ENCODE measurements around the gene KCNK17.

Gene KCNK17

GRCh38 chr6:39335780-39336545 lies 21.7 kb upstream of the KCNK17 start:
- DNase-seq = no peak

- DNase-seq = no peak
Measured at GRCh38 chr6:39333644-39334438, 19.6 kb upstream of the KCNK17 start.

DNA sequence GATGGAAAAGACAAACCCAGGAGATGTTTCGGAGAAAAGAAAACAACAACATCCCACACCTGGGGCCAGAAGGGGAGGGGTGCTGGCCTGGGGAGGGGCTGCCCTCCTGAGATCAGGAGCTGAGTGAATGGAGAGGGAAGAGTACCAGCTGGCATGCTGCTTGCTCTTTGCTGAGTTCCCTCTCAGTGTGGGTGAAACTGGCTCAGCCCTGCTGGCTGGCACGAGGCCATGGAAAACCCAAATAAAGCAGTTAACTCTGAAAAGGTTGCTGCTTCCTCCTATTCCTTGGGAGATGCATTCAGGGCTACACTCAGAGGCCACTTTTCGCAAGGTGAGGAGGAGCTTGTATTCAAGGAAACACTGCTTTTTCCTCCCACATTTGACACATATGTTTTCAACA lies 16.3 kb upstream of the KCNK17 start:
- no peak for DNase-seq

DNA sequence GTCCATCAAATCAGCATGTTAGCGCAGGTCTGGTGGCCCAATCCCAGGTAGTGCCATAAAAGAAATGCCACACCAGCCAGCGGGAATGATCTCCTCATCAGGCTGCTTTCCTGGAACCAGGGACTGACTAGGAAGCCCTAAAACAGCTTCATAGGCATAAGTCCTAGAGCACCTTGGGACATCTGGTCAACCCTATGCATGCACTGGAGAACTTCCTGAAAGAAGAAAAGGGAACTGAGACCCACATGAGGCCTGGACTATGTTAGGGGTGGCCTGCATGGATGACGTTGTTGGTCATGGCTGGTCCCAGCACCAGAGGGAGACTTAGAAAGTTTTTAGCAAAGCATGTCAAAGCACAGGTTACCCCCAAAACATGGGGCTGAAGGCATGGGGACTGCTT lies 15.8 kb upstream of the KCNK17 start:
- DNase-seq = no peak

DNA sequence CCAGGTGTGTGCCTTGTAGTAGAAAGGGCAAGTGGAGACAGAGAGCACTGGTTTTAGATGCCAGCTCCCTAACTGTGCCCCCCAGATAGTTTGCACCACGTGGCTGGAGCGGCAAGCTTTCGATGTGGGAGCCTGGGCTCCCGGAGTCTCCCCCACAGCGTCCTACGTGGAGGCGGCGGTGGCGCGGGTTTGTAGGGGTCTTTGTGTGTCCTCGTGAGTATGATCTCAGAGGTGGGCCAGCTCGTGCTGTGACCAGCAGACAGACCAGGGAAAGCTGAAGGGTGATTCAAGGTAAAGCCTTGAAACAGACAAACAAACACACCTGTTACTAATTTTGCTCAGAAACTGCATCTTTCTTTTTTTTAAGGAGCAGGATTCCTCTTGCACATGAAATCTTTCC lies 13.8 kb upstream of the KCNK17 start:
- no peak for DNase-seq

DNA sequence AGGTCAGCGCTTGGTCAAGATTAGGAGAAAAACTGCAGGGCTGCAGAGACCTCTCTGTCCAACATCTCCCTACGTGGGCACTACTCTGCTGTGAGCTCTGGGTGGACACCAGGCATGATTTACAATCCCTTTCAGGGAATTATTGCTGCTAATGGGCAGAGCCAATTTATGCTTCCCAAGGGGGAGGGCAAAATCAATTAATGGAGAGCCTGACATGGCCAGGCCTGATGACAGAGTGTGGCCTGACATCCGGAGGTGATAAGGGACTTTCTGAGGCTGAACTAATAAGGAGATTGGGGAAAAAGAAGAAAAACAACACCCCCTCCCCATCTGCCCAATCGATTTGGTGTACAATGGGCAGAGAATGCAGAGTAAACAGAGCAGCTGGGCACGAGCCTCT lies 13.3 kb upstream of the KCNK17 start:
- no peak for DNase-seq

- DNase-seq = no peak
Measured at GRCh38 chr6:39322306-39322850, 8.2 kb upstream of the KCNK17 start, which contains the start of gene KCNK16. TSS of gene KCNK16 (minus strand) at chr6:39322702. CDS start at chr6:39322540, 162 bp downstream.

- no peak for DNase-seq
Measured at GRCh38 chr6:39321761-39322160, 7.5 kb upstream of the KCNK17 start.

DNA sequence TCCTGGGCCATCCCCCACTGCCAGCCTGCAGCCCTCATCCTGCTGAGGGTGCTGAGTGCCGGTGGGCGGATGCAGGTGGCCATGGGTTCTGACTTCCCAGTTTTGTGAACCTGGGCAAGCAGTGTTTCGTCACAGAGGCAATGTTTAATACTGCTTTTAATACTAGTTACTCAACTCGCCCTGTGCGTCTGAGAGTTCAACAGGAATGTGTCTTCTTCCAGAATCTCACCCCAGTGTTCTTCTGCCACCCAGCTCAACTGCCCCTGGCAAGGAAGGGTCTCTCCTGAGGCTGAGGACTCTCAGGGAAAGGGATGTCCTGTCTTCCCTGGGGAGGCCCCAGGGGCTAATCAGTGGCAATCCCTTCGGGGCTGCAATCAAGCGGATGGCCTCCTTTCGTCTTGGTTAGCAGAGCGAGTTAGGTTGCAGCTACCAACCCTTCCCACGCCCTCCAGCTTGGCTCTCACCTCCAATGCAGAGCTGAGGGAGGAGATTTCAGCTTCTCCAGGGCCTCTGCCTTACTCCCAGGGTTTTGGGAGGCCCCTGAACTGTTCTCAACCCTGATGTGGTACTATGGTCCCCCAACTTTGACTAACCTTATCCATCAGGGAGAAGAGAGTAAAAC lies 6.3 kb upstream of the KCNK17 start:
- no peak for DNase-seq

DNA sequence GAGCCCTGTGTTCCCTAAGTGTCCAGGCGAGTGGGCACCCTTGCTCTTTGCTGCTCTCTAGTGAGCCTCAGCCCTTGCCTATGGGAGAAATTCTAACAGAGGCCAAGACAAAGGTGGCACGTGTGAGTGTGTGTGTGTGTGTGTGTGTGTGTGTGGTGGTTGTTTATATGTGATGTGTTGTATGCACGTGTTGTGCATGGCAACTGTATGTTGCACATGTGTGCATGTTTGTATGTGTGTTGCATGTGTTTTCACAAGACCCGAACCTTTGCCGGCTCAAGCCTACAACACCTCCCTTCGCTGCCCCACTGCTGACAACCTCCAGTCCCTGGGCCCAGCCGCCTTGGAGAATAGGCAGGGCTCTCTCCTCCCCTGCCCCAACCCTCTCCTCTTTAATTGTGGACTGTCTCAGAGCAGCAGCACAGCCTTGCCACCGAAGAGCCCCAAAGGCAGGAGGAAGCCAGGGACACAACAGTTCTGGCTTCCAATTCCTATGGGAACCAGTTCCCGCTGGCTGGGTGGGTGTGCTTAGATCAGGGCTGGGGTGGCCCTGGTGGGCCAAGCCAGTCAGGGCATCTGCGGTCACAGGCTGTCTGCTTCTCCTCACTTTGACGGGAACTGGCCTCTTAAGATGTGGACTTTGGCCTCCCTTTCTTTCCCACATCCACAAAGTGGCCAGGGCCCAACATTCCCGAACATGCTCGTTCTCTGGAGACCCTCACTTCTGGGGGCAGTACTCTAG lies 5.6 kb upstream of the KCNK17 start:
- DNase-seq = no peak

DNA sequence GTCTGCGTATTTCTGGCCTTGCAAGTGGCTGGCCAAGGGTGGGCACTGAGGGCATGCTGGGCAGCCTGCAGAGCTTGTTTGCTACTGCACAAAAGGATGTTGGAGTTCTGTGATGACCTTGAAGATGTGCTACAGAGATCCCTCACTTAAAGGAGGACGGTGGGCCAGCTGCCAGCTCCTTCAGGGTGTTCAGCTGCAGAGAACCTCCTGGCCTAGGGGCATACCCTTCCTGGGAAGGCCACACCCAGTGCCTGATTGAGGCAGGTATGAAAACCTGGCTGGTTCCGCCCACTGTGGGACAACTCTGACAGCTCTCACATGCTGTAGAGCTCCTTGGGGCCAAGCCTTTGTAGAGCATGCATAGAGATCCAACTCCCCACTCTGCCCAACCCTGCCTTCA lies 3.0 kb upstream of the KCNK17 start:
- DNase-seq = no peak

GRCh38 chr6:39313526-39314272 lies 520 bp downstream of the KCNK17 start:
- DNase-seq = no peak

- DNase-seq = no peak
Measured at GRCh38 chr6:39312912-39313525, 1.2 kb downstream of the KCNK17 start.

DNA sequence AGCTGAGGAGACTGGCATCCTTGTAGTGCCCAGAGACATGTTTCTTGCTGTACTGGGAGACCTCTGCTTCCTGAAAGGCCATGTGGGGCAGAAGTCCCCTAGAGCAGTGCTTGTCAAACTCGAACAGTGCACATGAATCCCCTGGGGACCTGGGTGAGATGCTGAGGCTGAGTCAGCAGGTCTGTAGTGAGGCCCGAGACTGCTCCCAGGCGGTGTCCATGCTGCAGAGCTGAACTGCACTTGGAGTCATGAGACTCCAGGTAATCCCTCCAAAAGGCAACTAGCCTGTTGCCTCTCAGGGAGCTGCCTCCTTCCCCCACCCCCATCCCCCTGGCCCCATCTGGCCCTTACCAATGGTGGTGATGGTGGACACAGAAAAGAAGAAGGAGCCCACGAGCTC lies 3.7 kb downstream of the KCNK17 start:
- DNase-seq = no peak

GRCh38 chr6:39309942-39310531 lies 4.2 kb downstream of the KCNK17 start:
- DNase-seq = peak; percentile 81

- DNase-seq = no peak
Measured at GRCh38 chr6:39307462-39307861, 6.8 kb downstream of the KCNK17 start.

DNA sequence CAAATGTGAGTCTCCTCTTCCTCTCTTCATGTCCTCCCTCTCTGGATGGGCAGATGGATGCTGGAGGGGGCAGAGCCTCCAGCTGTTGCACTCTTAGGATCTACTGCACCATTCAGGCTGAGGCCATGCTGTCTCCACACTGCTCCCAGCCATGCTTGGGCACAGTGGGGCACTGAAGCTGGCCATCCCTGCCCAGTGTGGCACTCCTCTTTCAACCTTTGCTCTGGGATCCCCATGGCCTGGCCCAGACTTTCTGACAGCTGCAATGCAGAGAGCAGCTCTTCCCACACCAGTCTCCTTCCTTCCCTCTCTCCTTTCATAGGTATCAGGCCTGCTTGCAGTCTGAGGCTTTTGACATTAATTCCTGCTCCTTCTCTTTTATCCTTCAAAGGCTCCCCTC lies 9.3 kb downstream of the KCNK17 start:
- DNase-seq = no peak

DNA sequence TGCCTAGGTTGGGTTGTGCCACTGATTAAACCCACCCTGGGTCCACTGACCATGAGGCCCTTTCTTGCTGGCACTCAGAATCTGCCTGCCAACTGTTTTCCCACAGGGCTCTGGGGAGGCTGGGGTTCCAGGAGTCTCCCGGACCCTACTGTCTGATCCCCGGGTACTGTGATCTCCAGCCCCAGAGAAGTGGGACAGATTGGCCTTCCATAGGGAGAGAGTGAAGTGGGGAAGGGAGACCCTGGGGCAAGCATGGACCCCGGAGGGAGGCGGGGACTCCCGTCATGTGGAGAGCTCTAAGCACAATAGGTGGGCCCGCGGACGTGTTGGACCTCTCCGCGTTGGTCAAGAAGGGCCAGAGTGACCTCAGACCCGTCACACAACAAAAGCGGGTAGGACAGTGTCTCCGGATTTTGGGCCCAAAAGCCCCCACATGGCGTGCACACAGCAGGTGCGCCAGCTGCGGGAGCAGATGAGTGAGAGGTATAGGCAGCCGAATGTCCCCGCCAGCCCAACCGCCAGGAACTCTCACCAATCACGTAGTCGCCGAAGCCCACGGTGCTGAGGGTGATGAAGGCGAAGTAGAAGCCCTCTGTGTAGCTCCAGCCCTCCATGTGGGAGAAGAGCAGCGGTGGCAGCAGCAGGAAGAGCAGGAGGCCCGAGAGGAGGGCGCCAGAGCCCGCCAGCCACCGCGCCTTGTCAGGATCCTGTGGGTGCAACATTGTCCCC lies 10.6 kb downstream of the KCNK17 start:
- no peak for DNase-seq

- peak; percentile 93 for DNase-seq
Measured at GRCh38 chr6:39302669-39303424, 11.4 kb downstream of the KCNK17 start.

DNA sequence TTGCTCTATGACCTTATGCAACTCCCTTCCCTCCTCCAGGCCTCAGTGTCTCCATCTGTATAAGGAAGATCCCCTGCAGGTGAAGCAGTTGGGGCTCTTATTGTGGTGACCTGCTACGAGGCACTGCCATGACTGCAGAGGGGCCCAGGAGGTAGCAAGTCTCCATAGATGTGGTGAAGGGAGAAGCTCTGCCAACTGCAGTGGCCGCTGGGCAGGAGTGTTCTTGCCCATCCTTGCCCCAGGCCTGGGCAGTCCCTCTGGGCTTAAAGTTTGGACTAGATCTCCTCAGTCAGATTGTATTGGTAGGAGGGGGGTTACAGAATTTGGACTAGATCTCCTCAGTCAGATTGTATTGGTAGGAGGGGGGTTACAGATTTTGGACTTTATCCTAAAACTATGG lies 12.2 kb downstream of the KCNK17 start:
- no peak for DNase-seq

Data from activated effector memory CD4-positive, alpha-beta T cell treated with anti-CD3 and anti-CD28 coated beads, Interleukin-2, amount 50 U/mL, for 16 hours (primary cell).